ENCODE results near the gene ZDHHC24.
A peak's percentile ranks its signal among the peaks of the same experiment; 100 is the strongest.

ZDHHC24 gene

GRCh38 chr11:66488957-66489356 lies 56.9 kb downstream of the ZDHHC24 start:
- no peak overlapping the region for H3K4me3 ChIP-seq
- no peak for TF ChIP-seq Cebpa-rat (IDR thresholded peaks at IDR 0.05)
- no peak overlapping the region for H3K9ac ChIP-seq
- H3K36me3 ChIP-seq, result peaks cover 81 to 97% (median 92%) of the 10 kb centered on the region in 11 experiments
- no peak overlapping the region for H3K27ac ChIP-seq
- H3K4me2 ChIP-seq, result no peak overlapping the region
- H3K27me3 ChIP-seq, result no peaks in the 10 kb centered on the region
- H4K20me1 ChIP-seq, result peaks cover 0 to 39% (median 0%) of the 10 kb centered on the region in 11 experiments; a peak in 8 of 22 replicates
- H3K9me3 ChIP-seq (replicated peaks in 1 of 11), result no peaks in the 10 kb centered on the region
- peaks cover 0 to 3% (median 0%) of the 10 kb centered on the region in 10 experiments; a peak in 1 of 20 replicates for H3K4me1 ChIP-seq

- Histone ChIP-seq H3K36me3 (peaks cover 52 to 78% (median 72%) of the 10 kb centered on the region in 11 experiments), H3K27me3 (no peaks in the 10 kb centered on the region), H3K4me2 (no peak overlapping the region), H3K4me1 (peaks cover 8 to 21% (median 15%) of the 10 kb centered on the region in 10 experiments; a peak in 19 of 20 replicates), H3K4me3 (no peak overlapping the region), H3K27ac (no peak overlapping the region), H3K9ac (no peak overlapping the region), H4K20me1 (peaks cover 0 to 56% (median 5%) of the 10 kb centered on the region in 11 experiments; a peak in 10 of 22 replicates), H3K9me3 (replicated peaks in 1 of 11) (no peaks in the 10 kb centered on the region)
- no peak for TF ChIP-seq Cebpa-rat (IDR thresholded peaks at IDR 0.05)
Observed at GRCh38 chr11:66484806-66485380, 61.0 kb downstream of the ZDHHC24 start.

GRCh38 chr11:66480117-66480938 lies 65.5 kb downstream of the ZDHHC24 start, which contains the start of gene DPP3:
Gene DPP3 (plus strand): TSS chr11:66480434. CDS start chr11:66482201, 1,767 bp downstream.
- no peaks in the 10 kb centered on the region for H3K27me3 ChIP-seq
- peak within 1 kb of the TSS; percentile 72 to 96 (median 84) for H3K4me3 ChIP-seq
- no peak for TF ChIP-seq Cebpa-rat (IDR thresholded peaks at IDR 0.05)
- H3K4me2 ChIP-seq, result peak within 1 kb of the TSS; percentile 84 to 99 (median 94)
- H3K9me3 ChIP-seq (replicated peaks in 1 of 11), result no peaks in the 10 kb centered on the region
- peak within 1 kb of the TSS; percentile 89 to 97 (median 95) for H3K9ac ChIP-seq
- peaks cover 15 to 31% (median 24%) of the 10 kb centered on the region in 10 experiments for H3K4me1 ChIP-seq
- peaks cover 0 to 60% (median 16%) of the 10 kb centered on the region in 11 experiments; a peak in 12 of 22 replicates for H4K20me1 ChIP-seq
- peaks cover 17 to 57% (median 35%) of the 10 kb centered on the region in 11 experiments; a peak in 20 of 22 replicates for H3K36me3 ChIP-seq
- peak within 1 kb of the TSS; percentile 84 to 94 (median 91) for H3K27ac ChIP-seq

- Histone ChIP-seq H3K9ac (peak overlapping the region; percentile 89 to 97 (median 95)), H3K4me3 (peak overlapping the region; percentile 72 to 96 (median 84)), H3K9me3 (replicated peaks in 1 of 11) (no peaks in the 10 kb centered on the region), H3K27ac (peak overlapping the region; percentile 84 to 94 (median 91)), H3K36me3 (peaks cover 19 to 58% (median 38%) of the 10 kb centered on the region in 11 experiments; a peak in 20 of 22 replicates), H4K20me1 (peaks cover 0 to 67% (median 19%) of the 10 kb centered on the region in 11 experiments; a peak in 12 of 22 replicates), H3K4me2 (peak overlapping the region; percentile 84 to 99 (median 94)), H3K27me3 (no peaks in the 10 kb centered on the region), H3K4me1 (peaks cover 15 to 31% (median 24%) of the 10 kb centered on the region in 10 experiments)
- TF ChIP-seq Cebpa-rat (IDR thresholded peaks at IDR 0.05), result no peak
Observed at GRCh38 chr11:66479394-66480116, 66.3 kb downstream of the ZDHHC24 start.

- no peaks in the 10 kb centered on the region for H3K9me3 ChIP-seq (replicated peaks in 1 of 11)
- H3K4me3 ChIP-seq, result peak overlapping the region; percentile 72 to 96 (median 84)
- peak overlapping the region; percentile 84 to 94 (median 91); a peak in 21 of 22 replicates for H3K27ac ChIP-seq
- H3K27me3 ChIP-seq, result no peaks in the 10 kb centered on the region
- H3K4me1 ChIP-seq, result peaks cover 15 to 31% (median 24%) of the 10 kb centered on the region in 10 experiments
- peak overlapping the region; percentile 89 to 97 (median 95) for H3K9ac ChIP-seq
- H3K36me3 ChIP-seq, result peaks cover 20 to 59% (median 42%) of the 10 kb centered on the region in 11 experiments; a peak in 21 of 22 replicates
- no peak for TF ChIP-seq Cebpa-rat (IDR thresholded peaks at IDR 0.05)
- peaks cover 0 to 69% (median 19%) of the 10 kb centered on the region in 11 experiments; a peak in 12 of 22 replicates for H4K20me1 ChIP-seq
- peak overlapping the region; percentile 84 to 99 (median 94) for H3K4me2 ChIP-seq
Observed at GRCh38 chr11:66478729-66479393, 67.0 kb downstream of the ZDHHC24 start.

- Histone ChIP-seq H3K36me3 (peaks cover 23 to 59% (median 43%) of the 10 kb centered on the region in 11 experiments), H3K9me3 (replicated peaks in 1 of 11) (no peaks in the 10 kb centered on the region), H3K27me3 (no peaks in the 10 kb centered on the region), H3K4me1 (peaks cover 15 to 29% (median 23%) of the 10 kb centered on the region in 10 experiments), H3K27ac (no peak overlapping the region), H3K9ac (no peak overlapping the region; a peak in 1 of 22 replicates), H4K20me1 (peaks cover 0 to 64% (median 19%) of the 10 kb centered on the region in 11 experiments; a peak in 12 of 22 replicates), H3K4me2 (no peak overlapping the region), H3K4me3 (no peak overlapping the region)
- TF ChIP-seq Cebpa-rat (IDR thresholded peaks at IDR 0.05), result no peak
Observed at GRCh38 chr11:66477263-66478201, 68.3 kb downstream of the ZDHHC24 start.

- Histone ChIP-seq H3K4me2 (no peak overlapping the region), H4K20me1 (peaks cover 0 to 57% (median 19%) of the 10 kb centered on the region in 11 experiments; a peak in 12 of 22 replicates), H3K4me3 (no peak overlapping the region), H3K4me1 (peaks cover 15 to 23% (median 20%) of the 10 kb centered on the region in 10 experiments), H3K27ac (no peak overlapping the region), H3K9ac (no peak overlapping the region; a peak in 1 of 22 replicates), H3K27me3 (no peaks in the 10 kb centered on the region), H3K9me3 (replicated peaks in 1 of 11) (no peaks in the 10 kb centered on the region), H3K36me3 (peaks cover 20 to 59% (median 43%) of the 10 kb centered on the region in 11 experiments)
- TF ChIP-seq Cebpa-rat (IDR thresholded peaks at IDR 0.05), result no peak
Observed at GRCh38 chr11:66476841-66477251, 69.0 kb downstream of the ZDHHC24 start.

Measured in BLaER1 treated with 17β-estradiol and CSF1 and Interleukin-3, amounts not matched to agents 10 nM and 100 nM (cell line).